ENCODE data around the gene ELF5.

- no peak for TF ChIP-seq CTCF (IDR thresholded peaks at IDR 0.05)
- TF ChIP-seq POLR2A (IDR thresholded peaks at IDR 0.05), result no peak
These were observed 24.6 kb downstream of the ELF5 start for GRCh38 chr11:34488855-34489557.

Data from right lobe of liver (tissue), 4 donors.